Large intestine (tissue), 3 donors: ENCODE results near the gene MAP3K12. TPM values are rescaled to one million over a fixed set of nuclear protein-coding genes. Genes with fewer than 3 reads are reported as not detected.

ENCODE experiments used
- DNase-seq, 2 donors: peaks; one replicate each; pipeline versions ENCODE4 v3.0.0 to v3.0.0-alpha.2; 2013
- H3K27ac ChIP-seq: one replicate; pipeline ENCODE4 v1.5.1; 2013; ENCODE audit warnings: low read length
- H3K27me3 ChIP-seq: 2 replicates; pipeline ENCODE4 v1.6.1; 2013; ENCODE audit warnings: low read length; ENCODE audit not compliant: control insufficient read depth, insufficient read depth
- H3K36me3 ChIP-seq: 2 replicates; pipeline ENCODE4 v1.6.1; 2013; ENCODE audit warnings: low read length; ENCODE audit not compliant: control insufficient read depth, insufficient read depth
- H3K4me1 ChIP-seq: one replicate; pipeline ENCODE4 v1.6.1; 2013; ENCODE audit warnings: low read length; ENCODE audit not compliant: control insufficient read depth, insufficient read depth
- H3K4me3 ChIP-seq: one replicate; pipeline ENCODE4 v1.5.1; 2013; ENCODE audit warnings: low read length
- H3K9me3 ChIP-seq: one replicate; pipeline ENCODE4 v1.6.1; 2013; ENCODE audit warnings: mild to moderate bottlenecking, low read depth, low read length, moderate library complexity; ENCODE audit not compliant: control insufficient read depth
- WGBS: methylation state at CpG from one replicate; pipeline ENCODE4 v1.1.5; 2013; ENCODE audit warnings: low lambda C conversion rate; ENCODE audit not compliant: insufficient coverage; 5-methylcytosine and 5-hydroxymethylcytosine counted together
- polyA plus RNA-seq: library from polyadenylated mRNA; unstranded; fragments of 120-200 nt; gene quantifications from one replicate; pipeline ENCODE4 v1.2.1, GENCODE V29; 2013

The MAP3K12 gene
- polyA plus RNA-seq, 1 donor = 13.7 TPM

GRCh38 chr12:53508534-53509170, 9.4 kb upstream of the MAP3K12 start:
- DNase-seq = peak; percentile 76 to 80
- peaks cover 2% of the 10 kb centered on the region for H3K4me1 ChIP-seq
- no peak overlapping the region for H3K4me3 ChIP-seq
- peaks cover 63% of the 10 kb centered on the region for H3K36me3 ChIP-seq
- H3K27ac ChIP-seq = no peak overlapping the region
- no peaks in the 10 kb centered on the region for H3K27me3 ChIP-seq
- no peaks in the 10 kb centered on the region for H3K9me3 ChIP-seq
- WGBS = no CpG with 5 or more reads among the region's 7 CpGs

GRCh38 chr12:53507603-53507885, 8.3 kb upstream of the MAP3K12 start:
- Histone ChIP-seq H3K27me3 (no peaks in the 10 kb centered on the region), H3K36me3 (peaks cover 59% of the 10 kb centered on the region), H3K4me1 (peaks cover 2% of the 10 kb centered on the region), H3K9me3 (no peaks in the 10 kb centered on the region), H3K4me3 (no peak overlapping the region), H3K27ac (no peak overlapping the region)
- DNase-seq = no peak
- no CpG with 5 or more reads among the region's 4 CpGs for WGBS

- Histone ChIP-seq H3K4me1 (peaks cover 6% of the 10 kb centered on the region), H3K4me3 (no peak within 1 kb of the TSS), H3K9me3 (no peaks in the 10 kb centered on the region), H3K27ac (no peak within 1 kb of the TSS), H3K27me3 (no peaks in the 10 kb centered on the region), H3K36me3 (peaks cover 54% of the 10 kb centered on the region)
- no CpG with 5 or more reads among the region's 9 CpGs for WGBS
- DNase-seq = no peak
Observed at GRCh38 chr12:53506881-53507602, 7.8 kb upstream of the MAP3K12 start, which contains the start of gene NPFF. Gene NPFF (minus strand): TSS chr12:53507484. CDS start chr12:53507474, 10 bp downstream.

GRCh38 chr12:53506450-53506785, 7.2 kb upstream of the MAP3K12 start:
- no CpG with 5 or more reads among the region's 2 CpGs for WGBS
- H3K4me1 ChIP-seq = peaks cover 12% of the 10 kb centered on the region
- no peaks in the 10 kb centered on the region for H3K9me3 ChIP-seq
- no peak for DNase-seq
- no peaks in the 10 kb centered on the region for H3K27me3 ChIP-seq
- no peak overlapping the region for H3K4me3 ChIP-seq
- no peak overlapping the region for H3K27ac ChIP-seq
- peaks cover 48% of the 10 kb centered on the region for H3K36me3 ChIP-seq

- Histone ChIP-seq H3K27ac (no peak overlapping the region), H3K9me3 (no peaks in the 10 kb centered on the region), H3K4me3 (no peak overlapping the region), H3K36me3 (peaks cover 47% of the 10 kb centered on the region), H3K4me1 (peaks cover 12% of the 10 kb centered on the region), H3K27me3 (no peaks in the 10 kb centered on the region)
- DNase-seq = no peak
- 100% methylated on average over 2 of the region's 19 CpGs for WGBS
Observed at GRCh38 chr12:53505555-53506449, 6.5 kb upstream of the MAP3K12 start.

GRCh38 chr12:53505086-53505485, 5.8 kb upstream of the MAP3K12 start:
- no peak for DNase-seq
- WGBS = no CpG with 5 or more reads among the region's 10 CpGs
- Histone ChIP-seq H3K27me3 (no peaks in the 10 kb centered on the region), H3K27ac (no peak overlapping the region), H3K4me3 (no peak overlapping the region), H3K36me3 (peaks cover 42% of the 10 kb centered on the region), H3K4me1 (peaks cover 13% of the 10 kb centered on the region), H3K9me3 (no peaks in the 10 kb centered on the region)

- no peak for DNase-seq
- Histone ChIP-seq H3K27me3 (no peaks in the 10 kb centered on the region), H3K4me3 (no peak overlapping the region), H3K27ac (no peak overlapping the region), H3K4me1 (peaks cover 20% of the 10 kb centered on the region), H3K36me3 (peaks cover 42% of the 10 kb centered on the region), H3K9me3 (no peaks in the 10 kb centered on the region)
- 100% methylated on average over 2 of the region's 14 CpGs for WGBS
Observed at GRCh38 chr12:53504004-53504920, 5.0 kb upstream of the MAP3K12 start.

GRCh38 chr12:53502983-53503728, 3.9 kb upstream of the MAP3K12 start:
- Histone ChIP-seq H3K27ac (no peak overlapping the region), H3K27me3 (no peaks in the 10 kb centered on the region), H3K4me1 (peaks cover 27% of the 10 kb centered on the region), H3K4me3 (no peak overlapping the region), H3K9me3 (no peaks in the 10 kb centered on the region), H3K36me3 (peaks cover 42% of the 10 kb centered on the region)
- no peak for DNase-seq
- WGBS = no CpG with 5 or more reads among the region's 10 CpGs

- Histone ChIP-seq H3K27me3 (no peaks in the 10 kb centered on the region), H3K9me3 (no peaks in the 10 kb centered on the region), H3K4me3 (peak overlapping the region; percentile 67), H3K27ac (no peak overlapping the region), H3K4me1 (peaks cover 27% of the 10 kb centered on the region), H3K36me3 (peaks cover 40% of the 10 kb centered on the region)
- WGBS = no CpG with 5 or more reads among the region's 9 CpGs
- no peak for DNase-seq
Observed at GRCh38 chr12:53502331-53502730, 3.1 kb upstream of the MAP3K12 start.
